NCI-H345 (cell line): ENCODE data around the gene NOL11.
"Not testable (repeated sequence)": the region's sequence is repeated elsewhere in the genome, so short reads cannot be mapped to it uniquely, and the experiment has no call there.

Source experiments
- DNase-seq: peaks from one replicate; lab custom pipeline; 2025; lab: John Stamatoyannopoulos, UW

The NOL11 gene

GRCh38 chr17:67708378-67708777 is 9.4 kb upstream of the NOL11 start:
- DNase-seq, result no peak

DNA sequence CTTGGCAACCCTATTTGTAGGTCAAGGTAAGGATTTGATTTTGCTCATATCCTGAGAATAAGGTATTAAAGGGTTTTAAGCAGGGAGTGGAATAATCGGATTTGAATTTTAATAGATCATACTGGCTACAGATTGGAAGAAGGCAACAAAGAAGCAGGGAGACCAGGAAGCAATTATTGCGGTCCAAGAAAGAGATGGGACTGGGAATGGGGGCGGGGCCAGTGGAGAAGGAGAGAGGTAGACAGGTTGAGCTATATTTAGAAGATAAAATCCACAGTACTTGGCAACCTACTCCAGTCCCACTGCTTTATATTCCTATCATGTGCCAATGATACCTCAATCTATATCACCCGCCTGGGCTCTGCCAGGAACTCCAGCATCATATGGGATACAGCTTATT is 5.8 kb upstream of the NOL11 start:
- no peak for DNase-seq

- DNase-seq, result no peak
Observed at GRCh38 chr17:67712375-67712774, 5.4 kb upstream of the NOL11 start.

DNA sequence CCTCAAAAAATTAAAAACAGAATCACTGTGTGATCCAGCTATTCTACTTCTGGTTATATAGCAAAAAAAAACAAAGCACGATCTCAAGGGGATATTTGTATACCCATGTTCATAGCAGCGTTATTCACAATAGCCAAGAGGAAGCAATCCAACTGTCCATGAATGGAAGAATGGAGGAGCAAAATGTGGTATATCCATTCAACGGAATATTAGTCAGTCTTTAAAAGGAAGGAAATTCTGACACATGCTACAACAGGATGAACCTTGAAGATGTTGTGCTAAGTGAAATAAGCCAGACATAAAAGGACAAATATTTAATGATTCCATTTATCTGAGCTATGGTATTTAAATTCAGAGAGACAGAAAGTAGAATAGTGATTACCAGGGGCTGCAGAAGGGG is 4.6 kb upstream of the NOL11 start:
- DNase-seq, result no peak

- no peak for DNase-seq
Observed at GRCh38 chr17:67716405-67716798, 1.3 kb upstream of the NOL11 start.

GRCh38 chr17:67717192-67717623 is 528 bp upstream of the NOL11 start:
- no peak for DNase-seq

DNA sequence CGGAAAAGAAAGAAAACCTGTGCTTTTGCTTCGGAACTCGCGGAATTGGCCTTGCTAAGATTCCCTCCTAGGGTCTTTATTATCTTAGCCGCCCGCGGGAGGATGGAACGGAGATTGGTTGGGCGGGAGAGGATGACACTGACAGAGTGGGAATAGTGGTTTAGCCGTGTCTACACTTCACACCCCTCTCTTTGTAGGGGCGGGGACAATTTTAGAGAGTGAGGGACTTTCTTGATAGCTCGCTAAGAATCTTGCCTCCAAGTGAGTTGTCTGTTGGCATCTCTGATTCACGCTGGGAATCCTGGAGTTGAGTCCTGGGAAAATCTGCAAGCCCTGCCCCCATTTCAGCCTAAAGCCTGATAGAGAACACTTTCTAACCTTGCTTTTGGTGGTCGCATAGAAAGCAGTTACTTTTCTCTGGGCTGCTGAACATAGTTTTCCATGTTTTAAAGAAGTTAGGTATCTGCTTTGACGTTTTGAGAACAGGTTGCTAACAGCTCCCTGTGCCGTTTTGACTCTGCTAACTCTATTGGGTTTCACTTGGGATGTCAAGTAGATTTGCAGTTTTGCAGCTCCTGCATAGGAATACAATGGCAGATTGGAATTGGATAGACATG is 697 bp downstream of the NOL11 start:
- peak; percentile 24 for DNase-seq

GRCh38 chr17:67725373-67725791 is 7.6 kb downstream of the NOL11 start:
- no peak for DNase-seq

DNA sequence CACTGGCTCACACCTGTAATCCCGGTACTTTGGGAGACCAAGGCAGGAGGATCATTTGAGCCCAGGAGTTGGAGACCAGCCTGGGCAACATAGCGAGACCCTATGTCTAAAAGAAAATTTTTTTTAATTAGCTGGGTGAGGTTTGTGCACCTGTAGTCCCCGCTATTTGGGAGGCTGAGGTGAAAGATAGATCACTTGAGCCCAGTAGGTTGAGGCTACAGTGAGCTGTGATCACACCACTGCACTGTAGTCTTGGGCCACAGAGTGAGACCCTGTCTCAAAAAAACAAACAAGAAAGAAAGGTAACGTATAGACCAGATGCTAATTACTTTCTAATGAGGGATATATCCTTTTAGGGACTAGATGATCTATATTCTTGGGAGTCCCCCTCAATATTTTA is 8.1 kb downstream of the NOL11 start:
- no peak for DNase-seq

DNA sequence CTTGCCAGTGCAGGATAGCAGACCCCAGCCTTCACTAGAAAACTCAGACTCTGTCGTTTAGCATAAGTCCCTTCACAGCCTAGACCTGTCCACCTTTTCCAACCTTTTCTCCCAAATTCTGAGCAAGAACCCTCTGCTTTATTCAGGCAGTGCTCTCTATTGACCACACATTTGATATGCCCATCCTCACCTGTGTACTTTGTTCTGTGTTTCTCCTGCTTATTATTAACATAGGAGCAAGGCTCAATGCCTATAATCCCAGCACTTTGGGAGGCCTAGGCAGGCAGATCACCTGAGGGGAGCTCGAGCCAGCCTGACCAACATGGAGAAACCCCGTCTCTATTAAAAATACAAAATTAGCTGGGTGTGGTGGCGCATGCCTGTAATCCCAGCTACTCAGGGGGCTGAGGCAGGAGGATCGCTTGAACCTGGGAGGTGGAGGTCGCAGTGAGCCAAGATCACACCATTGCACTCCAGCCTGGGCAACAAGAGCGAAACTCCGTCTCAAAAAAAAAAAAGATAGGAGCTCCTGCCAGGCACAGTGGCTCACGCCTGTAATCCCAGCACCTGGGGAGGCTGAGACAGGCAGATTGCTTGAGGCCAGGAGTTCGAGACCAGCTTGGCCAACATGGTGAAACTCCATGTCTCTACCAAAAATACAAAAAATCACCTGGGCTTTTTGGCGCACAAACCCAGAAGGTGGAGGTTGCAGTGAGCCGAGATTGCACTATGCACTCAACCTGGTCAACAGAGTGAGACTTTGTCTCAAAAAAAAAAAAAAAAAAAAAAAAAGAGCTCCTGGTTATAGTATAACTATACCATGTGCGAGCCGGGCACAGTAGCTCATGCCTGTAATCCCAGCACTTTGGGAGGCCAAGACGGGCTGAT is 9.7 kb downstream of the NOL11 start:
- DNase-seq, result not testable (repeated sequence)

- no peak for DNase-seq
Observed at GRCh38 chr17:67729903-67730302, 12.2 kb downstream of the NOL11 start.

DNA sequence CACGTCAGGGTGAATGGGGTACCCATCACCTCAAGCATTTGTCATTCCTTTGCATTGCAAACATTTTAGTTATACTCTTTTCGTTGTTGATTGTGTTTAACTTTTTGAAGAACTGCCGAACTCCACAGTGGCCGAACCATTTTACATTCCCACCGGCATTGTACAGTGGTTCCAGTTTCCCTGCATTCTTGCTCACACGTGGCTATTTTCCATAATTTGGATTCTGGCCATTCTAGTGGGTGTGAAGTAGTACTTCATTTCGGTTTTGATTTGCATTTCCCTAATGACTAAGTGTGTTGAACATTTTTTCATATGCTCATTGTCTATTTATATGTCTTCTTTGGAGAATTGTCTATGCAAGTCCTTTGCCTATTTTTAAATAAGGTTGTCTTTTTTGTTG is 13.0 kb downstream of the NOL11 start:
- no peak for DNase-seq

- no peak for DNase-seq
Observed at GRCh38 chr17:67733449-67733848, 15.7 kb downstream of the NOL11 start.

DNA sequence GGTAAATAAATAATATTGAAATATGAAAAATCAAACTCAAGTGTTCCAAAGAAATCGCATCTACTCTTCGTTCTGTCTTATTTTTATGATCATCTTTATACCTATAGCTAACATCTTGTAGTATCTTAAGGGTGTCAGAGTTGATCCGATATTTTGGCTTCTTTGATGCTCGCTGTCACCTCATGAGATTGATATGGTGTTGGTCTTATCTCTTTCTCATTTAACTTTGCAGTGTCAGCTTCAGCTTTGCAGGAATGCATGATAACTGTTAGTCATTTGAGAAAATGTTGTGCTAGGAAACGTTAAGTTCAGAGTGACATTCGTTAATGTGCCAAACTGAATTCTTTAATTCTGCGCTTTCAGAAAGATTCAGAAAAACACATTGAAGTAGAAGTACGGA is 19.4 kb downstream of the NOL11 start:
- no peak for DNase-seq

DNA sequence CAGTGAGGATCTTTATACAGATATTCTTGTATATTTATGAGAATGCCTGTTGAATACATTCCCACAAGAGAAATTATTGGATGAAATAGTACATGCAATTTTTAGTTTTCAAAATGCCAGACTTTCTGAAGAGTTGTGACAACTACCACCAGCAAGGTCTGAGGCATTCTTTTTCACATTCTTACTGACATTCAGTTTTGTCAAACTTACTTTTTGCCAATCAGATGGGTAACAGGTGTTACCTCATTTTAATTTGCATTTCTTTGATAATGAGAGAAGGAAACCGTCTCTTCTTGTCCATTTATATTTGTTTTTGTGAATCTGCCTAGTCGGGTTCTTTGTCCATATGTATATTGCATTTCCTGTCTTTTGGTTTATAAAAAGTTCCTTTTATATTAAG is 24.3 kb downstream of the NOL11 start:
- DNase-seq, result no peak

GRCh38 chr17:67746704-67747571 is 29.2 kb downstream of the NOL11 start:
- no peak for DNase-seq

DNA sequence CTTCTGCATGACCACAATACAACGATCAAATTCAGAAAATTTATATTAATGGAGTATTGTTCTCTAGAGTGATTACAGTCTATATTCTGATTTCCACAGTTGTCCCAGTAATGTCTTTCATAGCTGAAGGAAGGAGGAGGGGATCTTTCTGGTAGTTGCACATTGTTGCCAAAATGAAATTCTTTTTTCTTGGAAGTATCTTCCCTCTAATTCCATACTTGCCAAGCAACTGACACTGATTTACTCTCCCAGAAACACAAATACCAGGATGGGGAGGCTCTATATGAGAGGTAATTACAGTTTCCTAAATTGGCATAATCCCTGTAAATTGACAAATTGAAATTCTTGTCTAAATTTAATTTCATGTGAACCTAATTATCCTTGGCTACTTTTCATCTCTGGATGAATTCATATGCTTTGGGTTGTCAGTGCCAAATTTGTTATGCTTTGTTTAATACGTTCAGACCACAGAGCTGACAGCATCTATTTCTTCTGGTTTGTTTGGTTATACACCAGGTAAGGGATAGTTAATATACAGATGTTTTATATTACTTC is 30.0 kb downstream of the NOL11 start:
- DNase-seq, result no peak

- DNase-seq, result no peak
Observed at GRCh38 chr17:67750067-67750466, 32.3 kb downstream of the NOL11 start.

- DNase-seq, result no peak
Observed at GRCh38 chr17:67751101-67752074, 33.7 kb downstream of the NOL11 start.

DNA sequence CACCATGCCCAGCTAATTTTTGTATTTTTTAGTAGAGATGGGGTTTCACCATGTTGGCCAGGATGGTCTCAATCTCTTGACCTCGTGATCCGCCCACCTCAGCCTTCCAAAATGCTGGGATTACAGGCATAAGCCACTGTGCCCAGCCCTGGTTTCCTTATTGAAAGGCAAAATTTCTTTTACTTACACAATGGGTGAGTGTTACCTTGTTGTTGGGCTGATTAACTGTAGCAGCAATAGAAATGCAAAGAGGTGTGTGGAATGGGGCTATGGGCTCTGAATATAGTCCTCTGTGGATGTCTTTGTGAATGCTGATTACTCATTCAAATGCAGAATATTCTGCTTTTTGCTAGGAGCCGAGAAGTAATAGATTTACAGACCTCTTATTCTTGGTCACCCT is 34.4 kb downstream of the NOL11 start:
- DNase-seq, result not testable (repeated sequence)

DNA sequence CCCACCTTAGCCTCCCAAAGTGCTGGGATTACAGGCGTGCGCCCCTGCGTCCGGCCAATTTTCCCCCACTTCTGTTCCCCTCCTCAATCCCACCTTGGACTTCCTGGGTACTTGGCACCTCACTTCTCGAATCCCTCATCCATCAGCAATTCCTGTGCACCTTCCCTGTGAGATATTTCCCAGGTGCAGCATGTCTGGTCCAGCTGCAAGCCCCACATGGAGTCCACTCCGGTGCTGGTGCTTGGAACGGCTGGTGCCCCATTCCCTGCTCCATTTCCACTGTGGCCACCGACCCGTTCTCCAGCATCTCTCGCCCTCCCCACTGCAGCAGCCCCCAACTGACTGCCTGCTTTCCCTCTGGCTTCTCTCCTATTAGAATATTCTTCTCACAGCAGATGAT is 35.3 kb downstream of the NOL11 start:
- DNase-seq, result no peak
